Neural cell (in vitro differentiated cells): Measurements from ENCODE around the gene RASSF8.

Experiments
- POLR2AphosphoS5 ChIP-seq: IDR thresholded peaks from 2 replicates; pipeline ENCODE4 v1.6.1; 2012
- TAF1 ChIP-seq: IDR thresholded peaks from 2 replicates; pipeline ENCODE4 v1.6.1; 2012; ENCODE audit warnings: low read depth
- TF ChIP-seq, protein P1 (sequence below): fragments of 450-650 bp; IDR thresholded peaks from 2 replicates; pipeline ENCODE4 v1.5.1; 2014; ENCODE audit warnings: antibody characterized with exemption, mild to moderate bottlenecking, moderate library complexity; ENCODE audit not compliant: poor library complexity, severe bottlenecking

DNA sequence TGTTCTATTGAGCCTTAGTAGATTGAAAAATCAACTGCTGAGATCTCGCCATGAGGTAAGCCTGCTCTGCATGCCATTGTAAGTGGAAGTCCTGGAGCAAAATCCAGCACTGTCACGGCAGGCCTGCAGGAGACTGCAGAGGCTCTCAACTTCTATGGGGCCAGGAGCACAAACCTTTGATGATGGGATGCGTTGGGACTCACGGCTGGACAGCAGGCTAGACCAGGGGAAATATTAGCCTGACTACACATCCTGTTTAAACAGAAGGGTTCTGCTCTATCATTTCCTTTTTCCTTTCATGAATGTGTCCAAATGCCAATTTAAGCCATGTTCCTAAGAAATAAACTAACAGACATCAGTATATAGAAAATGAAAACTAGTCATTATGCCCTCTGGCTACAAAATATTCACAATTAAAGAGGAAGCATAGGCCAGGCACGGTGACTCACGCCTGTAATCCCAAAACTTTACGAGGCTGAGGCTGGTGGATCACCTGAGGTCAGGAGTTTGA lies 33.9 kb upstream of the RASSF8 start:
- TF ChIP-seq, protein P1, sequence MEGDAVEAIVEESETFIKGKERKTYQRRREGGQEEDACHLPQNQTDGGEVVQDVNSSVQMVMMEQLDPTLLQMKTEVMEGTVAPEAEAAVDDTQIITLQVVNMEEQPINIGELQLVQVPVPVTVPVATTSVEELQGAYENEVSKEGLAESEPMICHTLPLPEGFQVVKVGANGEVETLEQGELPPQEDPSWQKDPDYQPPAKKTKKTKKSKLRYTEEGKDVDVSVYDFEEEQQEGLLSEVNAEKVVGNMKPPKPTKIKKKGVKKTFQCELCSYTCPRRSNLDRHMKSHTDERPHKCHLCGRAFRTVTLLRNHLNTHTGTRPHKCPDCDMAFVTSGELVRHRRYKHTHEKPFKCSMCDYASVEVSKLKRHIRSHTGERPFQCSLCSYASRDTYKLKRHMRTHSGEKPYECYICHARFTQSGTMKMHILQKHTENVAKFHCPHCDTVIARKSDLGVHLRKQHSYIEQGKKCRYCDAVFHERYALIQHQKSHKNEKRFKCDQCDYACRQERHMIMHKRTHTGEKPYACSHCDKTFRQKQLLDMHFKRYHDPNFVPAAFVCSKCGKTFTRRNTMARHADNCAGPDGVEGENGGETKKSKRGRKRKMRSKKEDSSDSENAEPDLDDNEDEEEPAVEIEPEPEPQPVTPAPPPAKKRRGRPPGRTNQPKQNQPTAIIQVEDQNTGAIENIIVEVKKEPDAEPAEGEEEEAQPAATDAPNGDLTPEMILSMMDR = no peak
- TF ChIP-seq POLR2AphosphoS5 = no peak
- no peak for TF ChIP-seq TAF1
